DOHH2 (cell line): Measurements from ENCODE around the gene HLA-C.

ENCODE experiments used
- H3F3A ChIP-seq: fragments of 200-600 bp; sonication (generic), shearing (Covaris generic); 2 replicates; pipeline ENCODE4 v1.6.0; 2016; ENCODE audit warnings: antibody characterized with exemption, mild to moderate bottlenecking; ENCODE audit not compliant: control insufficient read depth, insufficient read depth
- H3K27ac ChIP-seq: fragments of 200-600 bp; sonication (generic); 2 replicates; pipeline ENCODE4 v1.5.1; 2014; ENCODE audit warnings: low read depth, mild to moderate bottlenecking, low read length, moderate library complexity
- H3K27me3 ChIP-seq: fragments of 200-600 bp; sonication (generic); 2 replicates; pipeline ENCODE4 v1.6.1; 2014; ENCODE audit warnings: mild to moderate bottlenecking, low read length, mixed read lengths; ENCODE audit not compliant: control insufficient read depth
- H3K36me3 ChIP-seq: fragments of 200-600 bp; sonication (generic); 2 replicates; pipeline ENCODE4 v1.6.1; 2014; ENCODE audit warnings: mild to moderate bottlenecking, low read length, moderate library complexity, mixed read lengths; ENCODE audit not compliant: control insufficient read depth
- H3K4me1 ChIP-seq: fragments of 200-600 bp; sonication (generic); 2 replicates; pipeline ENCODE4 v1.6.1; 2014; ENCODE audit warnings: mild to moderate bottlenecking, low read length, mixed read lengths; ENCODE audit not compliant: control insufficient read depth
- H3K4me2 ChIP-seq: fragments of 200-600 bp; sonication (generic); 2 replicates; pipeline ENCODE4 v1.6.0; 2014; ENCODE audit warnings: mild to moderate bottlenecking, low read length, moderate library complexity
- H3K4me3 ChIP-seq: fragments of 200-600 bp; sonication (generic); 2 replicates; pipeline ENCODE4 v1.5.1; 2014; ENCODE audit warnings: mild to moderate bottlenecking, low read length, mixed read lengths
- H3K79me2 ChIP-seq: fragments of 200-600 bp; sonication (generic); 2 replicates; pipeline ENCODE4 v1.6.1; 2014; ENCODE audit warnings: mild to moderate bottlenecking, low read length, mixed read lengths; ENCODE audit not compliant: control insufficient read depth
- H3K9me2 ChIP-seq: fragments of 200-600 bp; sonication (generic); replicated peaks from 2 replicates; pipeline ENCODE4 v1.6.1; 2014; ENCODE audit warnings: mild to moderate bottlenecking, low read length, mixed read lengths; ENCODE audit not compliant: control insufficient read depth
- H3K9me3 ChIP-seq: fragments of 200-600 bp; sonication (generic); 2 replicates; pipeline ENCODE4 v1.6.1; 2014; ENCODE audit warnings: antibody characterized with exemption, low read length, mixed read lengths; ENCODE audit not compliant: control insufficient read depth, insufficient read depth
- H4K20me1 ChIP-seq: fragments of 200-600 bp; sonication (generic); 2 replicates; pipeline ENCODE4 v1.6.0; 2014; ENCODE audit warnings: low read depth, mild to moderate bottlenecking, antibody characterized with exemption, low read length, moderate library complexity; ENCODE audit not compliant: control insufficient read depth, insufficient read depth
- EZH2phosphoT487 ChIP-seq: fragments of 200-600 bp; sonication (generic); IDR thresholded peaks from 2 replicates; pipeline ENCODE4 v1.6.1; 2017; ENCODE audit warnings: borderline replicate concordance, mild to moderate bottlenecking, antibody characterized with exemption, low read length, moderate library complexity, mixed read lengths
- TF ChIP-seq, protein P1 (sequence below): fragments of 200-600 bp; sonication (generic); IDR thresholded peaks from one replicate; pipeline ENCODE4 v1.5.1; 2014; ENCODE audit warnings: antibody characterized with exemption, mild to moderate bottlenecking, low read depth, low read length; ENCODE audit not compliant: poor library complexity, severe bottlenecking

The HLA-C gene

DNA sequence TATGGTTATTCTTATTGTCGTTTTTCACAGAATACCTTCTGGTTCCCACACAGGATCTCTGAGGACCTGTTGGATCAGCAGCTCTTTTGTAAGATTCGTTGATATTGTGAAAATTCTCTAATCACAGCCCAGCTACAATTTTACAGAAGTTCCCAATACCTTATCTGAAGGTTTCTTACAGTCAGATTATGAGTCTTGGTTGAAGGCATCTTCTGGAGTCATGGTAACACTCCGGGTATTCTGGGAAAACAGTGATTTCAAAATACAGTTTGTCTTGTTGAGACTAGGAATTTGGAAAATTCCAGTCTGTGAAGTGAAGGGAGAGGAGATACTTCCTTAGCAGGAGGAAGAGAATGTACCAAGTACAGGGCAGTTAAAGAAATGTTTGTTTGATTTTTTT, 22.2 kb upstream of the HLA-C start:
- H3K4me1 ChIP-seq = 0 out of 2 replicates have a peak, but pooled peaks cover 3% of the 10 kb centered on the region
- H3K79me2 ChIP-seq = no peaks in the 10 kb centered on the region
- H3K27ac ChIP-seq = no peak overlapping the region
- no peaks in the 10 kb centered on the region for H3F3A ChIP-seq
- no peaks in the 10 kb centered on the region for H4K20me1 ChIP-seq
- H3K9me3 ChIP-seq = no peaks in the 10 kb centered on the region
- no peaks in the 10 kb centered on the region for H3K9me2 ChIP-seq
- peaks cover 39% of the 10 kb centered on the region for H3K27me3 ChIP-seq
- H3K36me3 ChIP-seq = no peaks in the 10 kb centered on the region
- H3K4me2 ChIP-seq = no peak overlapping the region
- no peak overlapping the region for H3K4me3 ChIP-seq
- TF ChIP-seq EZH2phosphoT487 = no peak
- TF ChIP-seq, protein P1, sequence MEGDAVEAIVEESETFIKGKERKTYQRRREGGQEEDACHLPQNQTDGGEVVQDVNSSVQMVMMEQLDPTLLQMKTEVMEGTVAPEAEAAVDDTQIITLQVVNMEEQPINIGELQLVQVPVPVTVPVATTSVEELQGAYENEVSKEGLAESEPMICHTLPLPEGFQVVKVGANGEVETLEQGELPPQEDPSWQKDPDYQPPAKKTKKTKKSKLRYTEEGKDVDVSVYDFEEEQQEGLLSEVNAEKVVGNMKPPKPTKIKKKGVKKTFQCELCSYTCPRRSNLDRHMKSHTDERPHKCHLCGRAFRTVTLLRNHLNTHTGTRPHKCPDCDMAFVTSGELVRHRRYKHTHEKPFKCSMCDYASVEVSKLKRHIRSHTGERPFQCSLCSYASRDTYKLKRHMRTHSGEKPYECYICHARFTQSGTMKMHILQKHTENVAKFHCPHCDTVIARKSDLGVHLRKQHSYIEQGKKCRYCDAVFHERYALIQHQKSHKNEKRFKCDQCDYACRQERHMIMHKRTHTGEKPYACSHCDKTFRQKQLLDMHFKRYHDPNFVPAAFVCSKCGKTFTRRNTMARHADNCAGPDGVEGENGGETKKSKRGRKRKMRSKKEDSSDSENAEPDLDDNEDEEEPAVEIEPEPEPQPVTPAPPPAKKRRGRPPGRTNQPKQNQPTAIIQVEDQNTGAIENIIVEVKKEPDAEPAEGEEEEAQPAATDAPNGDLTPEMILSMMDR = no peak

DNA sequence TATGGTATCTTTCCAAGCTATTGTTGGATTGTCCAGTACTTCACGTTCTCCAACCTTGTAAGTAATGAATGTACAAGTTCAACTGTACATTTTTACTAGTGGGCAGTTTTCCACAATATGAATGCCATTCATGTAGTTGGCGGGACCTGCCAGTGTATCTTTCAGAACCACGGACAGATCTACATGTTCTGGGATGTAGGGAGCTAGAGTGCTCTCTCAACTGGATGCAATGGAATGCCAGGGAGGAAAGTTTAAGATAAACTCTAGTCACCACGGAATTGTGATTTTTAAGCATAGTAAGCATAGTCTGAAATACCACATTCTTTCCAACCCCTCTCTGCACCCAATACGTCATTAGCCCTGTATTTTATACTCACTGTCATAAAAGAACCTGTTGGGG, 21.5 kb upstream of the HLA-C start:
- H3K9me2 ChIP-seq = no peaks in the 10 kb centered on the region
- no peaks in the 10 kb centered on the region for H3K9me3 ChIP-seq
- no peaks in the 10 kb centered on the region for H3K79me2 ChIP-seq
- H4K20me1 ChIP-seq = no peaks in the 10 kb centered on the region
- no peak overlapping the region for H3K4me3 ChIP-seq
- no peak overlapping the region for H3K27ac ChIP-seq
- no peaks in the 10 kb centered on the region for H3K36me3 ChIP-seq
- no peaks in the 10 kb centered on the region for H3F3A ChIP-seq
- 0 out of 2 replicates have a peak, but pooled peaks cover 3% of the 10 kb centered on the region for H3K4me1 ChIP-seq
- no peak for TF ChIP-seq EZH2phosphoT487
- TF ChIP-seq, protein P1 = no peak
- peaks cover 35% of the 10 kb centered on the region for H3K27me3 ChIP-seq
- no peak overlapping the region for H3K4me2 ChIP-seq

DNA sequence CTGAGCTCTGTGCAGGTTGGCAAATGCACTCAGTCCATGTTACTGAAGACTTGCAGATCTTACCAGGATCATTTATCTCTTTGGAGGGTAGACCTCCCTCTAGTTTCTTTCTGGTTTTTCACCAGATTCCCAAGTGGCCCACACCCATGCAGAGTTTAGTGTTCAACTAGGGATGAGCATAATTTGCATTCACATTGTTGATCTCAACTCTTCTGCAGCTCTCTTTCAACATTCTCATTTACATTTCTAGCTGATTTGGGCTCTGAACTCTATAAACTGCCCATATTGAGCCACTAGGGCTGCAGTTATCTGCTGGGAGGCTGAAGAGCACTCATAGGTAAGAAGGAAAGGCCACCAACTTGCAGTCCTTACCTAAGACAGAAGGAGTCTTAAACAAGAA, 17.9 kb upstream of the HLA-C start:
- no peaks in the 10 kb centered on the region for H4K20me1 ChIP-seq
- no peak overlapping the region for H3K4me2 ChIP-seq
- H3K36me3 ChIP-seq = no peaks in the 10 kb centered on the region
- H3K27ac ChIP-seq = no peak overlapping the region
- TF ChIP-seq, protein P1 = no peak
- TF ChIP-seq EZH2phosphoT487 = no peak
- peaks cover 15% of the 10 kb centered on the region for H3K27me3 ChIP-seq
- H3K9me2 ChIP-seq = no peaks in the 10 kb centered on the region
- H3F3A ChIP-seq = no peaks in the 10 kb centered on the region
- H3K4me1 ChIP-seq = 0 out of 2 replicates have a peak, but pooled peaks cover under 1% of the 10 kb centered on the region
- no peaks in the 10 kb centered on the region for H3K79me2 ChIP-seq
- no peak overlapping the region for H3K4me3 ChIP-seq
- no peaks in the 10 kb centered on the region for H3K9me3 ChIP-seq

DNA sequence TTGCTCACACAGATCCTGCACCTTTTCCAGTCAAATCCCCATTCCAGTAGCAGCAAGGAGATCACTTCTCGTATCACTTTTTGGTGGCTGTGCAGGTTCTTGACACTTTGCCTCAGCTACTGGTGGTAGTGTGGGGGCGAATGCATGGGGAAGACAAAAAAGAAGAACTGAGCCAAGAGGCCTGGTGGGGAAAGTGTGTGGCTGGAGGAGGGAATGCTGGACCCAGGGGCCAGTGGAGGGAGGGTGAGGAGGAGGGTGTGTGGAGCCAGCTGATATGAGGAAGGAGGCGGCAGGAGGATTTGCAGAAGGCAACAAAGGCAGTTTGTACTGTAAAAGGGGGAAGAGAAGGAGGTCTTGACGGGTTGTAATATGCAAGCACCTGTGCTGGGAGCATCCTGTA, 15.7 kb upstream of the HLA-C start:
- H3K36me3 ChIP-seq = no peaks in the 10 kb centered on the region
- no peaks in the 10 kb centered on the region for H4K20me1 ChIP-seq
- TF ChIP-seq, protein P1 = no peak
- no peak for TF ChIP-seq EZH2phosphoT487

More for the DNA sequence above, 15.7 kb upstream of the HLA-C start:
- Histone ChIP-seq H3F3A (no peaks in the 10 kb centered on the region), H3K4me1 (no peaks in the 10 kb centered on the region), H3K9me2 (no peaks in the 10 kb centered on the region), H3K4me3 (no peak overlapping the region), H3K79me2 (no peaks in the 10 kb centered on the region), H3K4me2 (no peak overlapping the region), H3K9me3 (no peaks in the 10 kb centered on the region), H3K27me3 (peaks cover 5% of the 10 kb centered on the region; the same call in 1 of the 2 replicates), H3K27ac (no peak overlapping the region)
